IMR-90 (cell line): ENCODE measurements around the gene ATP5F1D. TPM values are rescaled to one million over a fixed set of nuclear protein-coding genes. Genes with fewer than 3 reads are reported as not detected.

ENCODE experiments used
- ATAC-seq: fragments of 200-7000 bp; cut with Tn5 transposase; 2 replicates; pipeline ENCODE4 v1.9.1; 2020; ENCODE audit warnings: low read depth, mild to moderate bottlenecking, moderate library complexity
- BruUV-seq: library from RNA; stranded (reverse); fragments of 400-500 nt; replicated peaks from 2 replicates; lab custom pipeline; 2021; lab: Mats Ljungman, UMichigan
- CTCF ChIA-PET: fragments of 300-600 bp; formaldehyde crosslinking; extraction: SDS; loops from one replicate; lab custom pipeline; 2021; ENCODE audit warnings: antibody characterized with exemption; lab: Yijun Ruan, JAX
- POLR2A ChIA-PET: fragments of 300-600 bp; sonication (Branson Sonifier 250); formaldehyde crosslinking; loops from one replicate; lab custom pipeline; 2022; ENCODE audit warnings: antibody characterized with exemption; ENCODE audit not compliant: unreplicated experiment; lab: Charles Lee
- DNase-seq: peaks from one replicate; pipeline ENCODE4 v3.0.0; 2013
- H2AFZ ChIP-seq: replicated peaks from 2 replicates; pipeline ENCODE3; 2013; ENCODE audit warnings: low read length, mild to moderate bottlenecking; ENCODE audit not compliant: poor library complexity
- H2AK5ac ChIP-seq: 2 replicates; pipeline ENCODE4 v1.6.1; 2013; ENCODE audit warnings: low read depth, low read length, inconsistent platforms
- H2AK9ac ChIP-seq: replicated peaks from 2 replicates; pipeline ENCODE3; 2013; ENCODE audit warnings: mild to moderate bottlenecking, low read depth, low read length, moderate library complexity; ENCODE audit not compliant: poor library complexity
- H2BK120ac ChIP-seq: 2 replicates; pipeline ENCODE4 v1.6.1; 2013; ENCODE audit warnings: low read depth, low read length, inconsistent platforms
- H2BK15ac ChIP-seq: 3 replicates; pipeline ENCODE4 v1.6.1; 2013; ENCODE audit warnings: low read depth, low read length, inconsistent platforms
- H2BK20ac ChIP-seq: 2 replicates; pipeline ENCODE4 v1.6.1; 2013; ENCODE audit warnings: low read depth, mild to moderate bottlenecking, inconsistent platforms, low read length, moderate library complexity
- H2BK5ac ChIP-seq: 2 replicates; pipeline ENCODE4 v1.6.1; 2013; ENCODE audit warnings: mild to moderate bottlenecking, low read depth, low read length, inconsistent platforms; ENCODE audit not compliant: poor library complexity, severe bottlenecking
- H3K14ac ChIP-seq: replicated peaks from 2 replicates; pipeline ENCODE4 v1.6.1; 2013; ENCODE audit warnings: low read depth, low read length, inconsistent platforms
- H3K18ac ChIP-seq: 2 replicates; pipeline ENCODE4 v1.6.1; 2013; ENCODE audit warnings: low read depth, low read length, control low read depth
- H3K23ac ChIP-seq: 2 replicates; pipeline ENCODE4 v1.6.1; 2013; ENCODE audit warnings: low read depth, low read length, inconsistent platforms
- H3K27ac ChIP-seq: 2 replicates; pipeline ENCODE4 v1.5.1; 2013; ENCODE audit warnings: mild to moderate bottlenecking, control low read depth, low read length; ENCODE audit not compliant: insufficient read depth
- H3K27me3 ChIP-seq: 2 replicates; pipeline ENCODE4 v1.6.1; 2013; ENCODE audit warnings: low read length; ENCODE audit not compliant: control insufficient read depth, insufficient read depth
- H3K36me3 ChIP-seq: 2 replicates; pipeline ENCODE4 v1.6.1; 2013; ENCODE audit warnings: low read length, mixed read lengths; ENCODE audit not compliant: control insufficient read depth, insufficient read depth
- H3K4ac ChIP-seq: 2 replicates; pipeline ENCODE4 v1.6.1; 2013; ENCODE audit warnings: low read depth, low read length, inconsistent platforms
- H3K4me1 ChIP-seq: 2 replicates; pipeline ENCODE4 v1.6.1; 2013; ENCODE audit warnings: low read length, mixed read lengths; ENCODE audit not compliant: control insufficient read depth, insufficient read depth
- H3K4me2 ChIP-seq: 2 replicates; pipeline ENCODE4 v1.6.1; 2013; ENCODE audit warnings: low read depth, mild to moderate bottlenecking, control low read depth, low read length, moderate library complexity
- H3K4me3 ChIP-seq: 2 replicates; pipeline ENCODE4 v1.5.1; 2013; ENCODE audit warnings: low read depth, mild to moderate bottlenecking, control low read depth, low read length, moderate library complexity; ENCODE audit not compliant: insufficient read depth
- H3K56ac ChIP-seq: 2 replicates; pipeline ENCODE4 v1.6.1; 2013; ENCODE audit warnings: low read length, inconsistent platforms; ENCODE audit not compliant: insufficient read depth; ENCODE audit errors: extremely low read depth
- H3K79me1 ChIP-seq, 2 experiments: 2 replicates each; pipeline ENCODE4 v1.6.1; 2013; ENCODE audit warnings: low read length in 2 of 2, inconsistent platforms in 1 of 2, low read depth in 1 of 2
- H3K9ac ChIP-seq: 2 replicates; pipeline ENCODE4 v1.6.1; 2013; ENCODE audit warnings: low read depth, low read length, control low read depth
- H3K9me1 ChIP-seq: 2 replicates; pipeline ENCODE4 v1.6.1; 2013; ENCODE audit warnings: low read length, inconsistent platforms; ENCODE audit not compliant: insufficient read depth
- H3K9me3 ChIP-seq: 2 replicates; pipeline ENCODE4 v1.6.1; 2013; ENCODE audit warnings: low read length; ENCODE audit not compliant: control insufficient read depth, insufficient read depth
- H4K20me1 ChIP-seq: 2 replicates; pipeline ENCODE4 v1.6.1; 2013; ENCODE audit warnings: low read length, inconsistent platforms; ENCODE audit not compliant: insufficient read depth
- H4K5ac ChIP-seq: 2 replicates; pipeline ENCODE4 v1.6.1; 2013; ENCODE audit warnings: mild to moderate bottlenecking, low read depth, low read length, control low read depth
- H4K8ac ChIP-seq, 2 experiments: 2 replicates each; pipeline ENCODE4 v1.6.1; 2013; ENCODE audit warnings: low read depth in 2 of 2, low read length in 2 of 2, control low read depth in 1 of 2, inconsistent platforms in 1 of 2
- H4K91ac ChIP-seq: 2 replicates; pipeline ENCODE4 v1.6.1; 2013; ENCODE audit warnings: low read depth, low read length, inconsistent platforms; ENCODE audit not compliant: insufficient read depth
- CEBPB ChIP-seq: IDR thresholded peaks from 2 replicates; pipeline ENCODE4 v1.6.1; 2012; ENCODE audit warnings: low read depth, low read length, improper control_type of control experiment
- CHD1 ChIP-seq: IDR thresholded peaks from 2 replicates; pipeline ENCODE4 v1.6.1; 2012; ENCODE audit warnings: low read depth, low read length, improper control_type of control experiment
- ELK1 ChIP-seq: fragments of 150-350 bp; IDR thresholded peaks from 2 replicates; pipeline ENCODE4 v1.6.1; 2016; ENCODE audit warnings: low read depth, mild to moderate bottlenecking, low read length, moderate library complexity, borderline replicate concordance
- FOS ChIP-seq: fragments of 150-350 bp; IDR thresholded peaks from 2 replicates; pipeline ENCODE4 v1.6.1; 2016; ENCODE audit warnings: low read depth, low read length
- MAFK ChIP-seq: IDR thresholded peaks from 2 replicates; pipeline ENCODE4 v1.6.1; 2012; ENCODE audit warnings: low read depth, low read length, improper control_type of control experiment
- MAZ ChIP-seq: IDR thresholded peaks from 2 replicates; pipeline ENCODE4 v1.6.1; 2012; ENCODE audit warnings: low read depth, mild to moderate bottlenecking, low read length, improper control_type of control experiment, moderate library complexity, borderline replicate concordance
- MXI1 ChIP-seq: IDR thresholded peaks from 2 replicates; pipeline ENCODE4 v1.6.1; 2012; ENCODE audit warnings: low read depth, mild to moderate bottlenecking, low read length, moderate library complexity, borderline replicate concordance
- NFE2L2 ChIP-seq: fragments of 150-350 bp; IDR thresholded peaks from 2 replicates; pipeline ENCODE4 v1.6.1; 2016; ENCODE audit warnings: low read depth, mild to moderate bottlenecking, low read length
- POLR2A ChIP-seq: IDR thresholded peaks from 2 replicates; pipeline ENCODE4 v1.6.1; 2012; ENCODE audit warnings: mild to moderate bottlenecking, low read depth, low read length
- RFX5 ChIP-seq: IDR thresholded peaks from 2 replicates; pipeline ENCODE4 v1.8.0; 2012; ENCODE audit warnings: low read depth, mild to moderate bottlenecking, low read length, moderate library complexity
- USF2 ChIP-seq: fragments of 150-350 bp; IDR thresholded peaks from 2 replicates; pipeline ENCODE4 v1.6.1; 2017; ENCODE audit warnings: mild to moderate bottlenecking, antibody characterized with exemption, low read length, low read depth
- WGBS, 2 experiments: methylation state at CpG; one replicate each; pipeline versions ENCODE4 v1.1.5 to v1.1.7; 2013; ENCODE audit warnings: missing lambda C conversion rate in 2 of 2; ENCODE audit not compliant: insufficient read length in 1 of 2; ENCODE audit errors: extremely low coverage in 2 of 2; 5-methylcytosine and 5-hydroxymethylcytosine counted together
- dilution Hi-C: fragments of 300-500 bp; cut with HindIII; formaldehyde crosslinking; loops from one replicate; pipeline ENCODE4 v1.14.3; 2018; ENCODE audit warnings: low sequenced_read_pairs; ENCODE audit not compliant: unreplicated experiment
- in situ Hi-C: fragments of 300-500 bp; cut with MboI; formaldehyde crosslinking; loops from 3 replicates; pipeline ENCODE4 v1.14.3; 2019; ENCODE audit warnings: low sequenced_read_pairs, inconsistent platforms, mixed read lengths
- intact Hi-C: fragments of 100-400 bp; cut with micrococcal nuclease; formaldehyde crosslinking; loops from 2 replicates; pipeline ENCODE4 v1.10.0; 2022
- polyA plus RNA-seq, 3 experiments: library from polyadenylated mRNA; depleted of rRNA; stranded (reverse); fragments of >200 nt; gene quantifications; 2 replicates each; pipeline ENCODE4 v1.2.3, GENCODE V29; 2012; ENCODE audit warnings: low replicate concordance in 1 of 3
- total RNA-seq: library from RNA; depleted of rRNA; stranded (reverse); fragments of >200 nt; gene quantifications from 2 replicates; pipeline ENCODE4 v1.2.3, GENCODE V29; 2012

The ATP5F1D gene
- total and polyA plus RNA-seq, 2 of the 4 experiments (the other 2 are of a cell fraction): 7.3 to 140 TPM

GRCh38 chr19:1269065-1269477 is 27.5 kb downstream of the ATP5F1D start, which contains the start of gene CIRBP:
TSS of gene CIRBP (plus strand) at chr19:1269332. CDS start at chr19:1270934, 1,602 bp downstream.
- Histone ChIP-seq H3K9me1 (peaks cover 8% of the 10 kb centered on the region), H3K79me1 (peaks cover 15 to 69% of the 10 kb centered on the region in 2 experiments; a peak in 3 of 4 replicates), H2BK20ac (no peak within 1 kb of the TSS), H3K36me3 (peaks cover 33% of the 10 kb centered on the region), H3K18ac (peak within 1 kb of the TSS; percentile 75), H3K9ac (peak within 1 kb of the TSS; percentile 80), H3K4me2 (peak within 1 kb of the TSS; percentile 86), H2BK15ac (peak within 1 kb of the TSS; percentile 5; the same call in 1 of the 3 replicates), H3K4ac (peak within 1 kb of the TSS; percentile 99), H4K8ac (peak within 1 kb of the TSS; percentile 52 to 97), H3K27ac (peak within 1 kb of the TSS; percentile 75), H3K9me3 (no peaks in the 10 kb centered on the region), H4K20me1 (peaks cover 60% of the 10 kb centered on the region), H3K27me3 (no peaks in the 10 kb centered on the region), H3K4me3 (peak within 1 kb of the TSS; percentile 68), H4K5ac (peak within 1 kb of the TSS; percentile 50), H3K23ac (peak within 1 kb of the TSS; percentile 86), H2AK9ac (peak within 1 kb of the TSS; percentile 94), H2BK120ac (peak within 1 kb of the TSS; percentile 32; the same call in 1 of the 2 replicates), H3K4me1 (peaks cover 41% of the 10 kb centered on the region), H4K91ac (peak within 1 kb of the TSS; percentile 98), H3K14ac (peak within 1 kb of the TSS; percentile 99), H3K56ac (peak within 1 kb of the TSS; percentile 92), H2BK5ac (peak within 1 kb of the TSS; percentile 89), H2AFZ (peak within 1 kb of the TSS; percentile 80), H2AK5ac (peak within 1 kb of the TSS; percentile 97)
- intact Hi-C loops: loop anchor here (1.0 kb wide), 1 partner anchor 20 kb away; no protein-coding TSS in a partner anchor
- BruUV-seq: no TSS peak
- DNase-seq (peak; percentile 98), ATAC-seq (peak; percentile 76)
- ChIA-PET POLR2A (interaction anchor here (0.5 to 1.4 kb wide), 19 partner anchors 8 to 285 kb away, joined by 3 to 62 read pairs (median 4); partner anchors contain the start of genes ATP5F1D, GPX4 and WDR18), CTCF (interaction anchor here (1.5 to 1.7 kb wide), 2 partner anchors 11 to 25 kb away, joined by 8 to 15 read pairs; no protein-coding TSS in a partner anchor)
- 0% methylated on average over 18 of the region's 50 CpGs; no CpG with 5 or more reads in 1 of the 2 experiments for WGBS, 2 experiments
- TF ChIP-seq FOS (no peak), MAFK (no peak), RFX5 (no peak), MXI1 (peak; percentile 54; the same call in 1 of the 2 replicates), NFE2L2 (0 out of 2 replicates have a peak, but pooled peaks have one; percentile 4), CEBPB (0 out of 2 replicates have a peak, but pooled peaks have one; percentile 9), USF2 (no peak; the same call in none of the 2 replicates), ELK1 (no peak), MAZ (peak; percentile 95), CHD1 (0 out of 2 replicates have a peak, but pooled peaks have one; percentile 39), POLR2A (peak; percentile 99)
- dilution Hi-C loops: no loop called here
- in situ Hi-C loops: no loop called here
